ENCODE data around the gene NEUROG2. TPM values are rescaled to one million over a fixed set of nuclear protein-coding genes. Genes with fewer than 3 reads are reported as not detected.

NEUROG2 gene
- total and polyA plus RNA-seq, 2 of the 8 experiments (the other 6 are each of a cell fraction or from before 2014, with no cell fraction given) = 0.03 TPM; not detected in 1

Other genes starting within 250 kb of the NEUROG2 start
- 2.7 and 2.9 TPM in 2 replicates for gene TIFA, start 230.3 kb downstream of the NEUROG2 start, total RNA-seq (2021; fragmentation: NEBNext Ultra II Directional; extraction: Animal tissue kit (Norgen Biotek cat#: 25700))
- gene TIFA, start 230.3 kb downstream of the NEUROG2 start, polyA plus RNA-seq (2011; rRNA removed) = 0.42 and 0.77 TPM in 2 replicates
- 0.43 and 0.44 TPM in 2 replicates for gene ALPK1, start 218.8 kb downstream of the NEUROG2 start, total RNA-seq (2021; fragmentation: NEBNext Ultra II Directional; extraction: Animal tissue kit (Norgen Biotek cat#: 25700))
- gene ALPK1, start 218.8 kb downstream of the NEUROG2 start, polyA plus RNA-seq (2011; rRNA removed) = 0.03 and 0.08 TPM in 2 replicates
- 43.7 and 44.6 TPM in 2 replicates for gene ZGRF1, start 120.7 kb upstream of the NEUROG2 start, total RNA-seq (2021; fragmentation: NEBNext Ultra II Directional; extraction: Animal tissue kit (Norgen Biotek cat#: 25700))
- 7.7 and 12.0 TPM in 2 replicates for gene ZGRF1, start 120.7 kb upstream of the NEUROG2 start, polyA plus RNA-seq (2011; rRNA removed)
- 38.3 and 40.1 TPM in 2 replicates for gene LARP7, start 121.0 kb upstream of the NEUROG2 start, total RNA-seq (2021; fragmentation: NEBNext Ultra II Directional; extraction: Animal tissue kit (Norgen Biotek cat#: 25700))
- 4.1 and 9.3 TPM in 2 replicates for gene LARP7, start 121.0 kb upstream of the NEUROG2 start, polyA plus RNA-seq (2011; rRNA removed)

Measured in H1 (cell line).